ENCODE results near the gene C6orf163. TPM values are rescaled to one million over a fixed set of nuclear protein-coding genes. Genes with fewer than 3 reads are reported as not detected.

Gene C6orf163
- total RNA-seq, 1 donor = 2.0 TPM

DNA sequence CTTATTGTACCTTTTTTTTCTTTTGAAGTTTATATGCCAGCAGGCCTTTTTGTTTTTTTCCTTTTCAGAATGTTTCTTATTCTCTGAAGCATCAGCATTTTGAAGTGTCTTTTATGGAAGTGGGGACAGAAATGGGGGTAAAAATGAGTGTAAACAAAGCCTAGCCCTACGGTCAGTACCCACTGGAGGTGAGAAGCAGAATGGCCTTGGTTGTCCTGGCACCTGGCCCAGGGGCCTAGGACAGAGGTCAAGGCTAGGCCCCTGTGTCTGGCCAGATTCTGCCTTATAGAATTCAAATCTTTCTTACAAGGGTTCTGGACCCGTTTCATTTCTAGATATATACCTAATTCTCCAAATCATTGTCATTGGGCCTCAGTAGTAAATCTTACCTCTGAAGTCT is 3.5 kb upstream of the C6orf163 start:
- no peaks in the 10 kb centered on the region for H3K4me1 ChIP-seq (ENCODE audit: insufficient read depth, low read length)
- H3K27me3 ChIP-seq (ENCODE audit: insufficient read depth, low read length) = no peaks in the 10 kb centered on the region
- H3K4me3 ChIP-seq (ENCODE audit: low read length) = no peak overlapping the region
- no peaks in the 10 kb centered on the region for H3K9me3 ChIP-seq (ENCODE audit: low read depth, low read length)

DNA sequence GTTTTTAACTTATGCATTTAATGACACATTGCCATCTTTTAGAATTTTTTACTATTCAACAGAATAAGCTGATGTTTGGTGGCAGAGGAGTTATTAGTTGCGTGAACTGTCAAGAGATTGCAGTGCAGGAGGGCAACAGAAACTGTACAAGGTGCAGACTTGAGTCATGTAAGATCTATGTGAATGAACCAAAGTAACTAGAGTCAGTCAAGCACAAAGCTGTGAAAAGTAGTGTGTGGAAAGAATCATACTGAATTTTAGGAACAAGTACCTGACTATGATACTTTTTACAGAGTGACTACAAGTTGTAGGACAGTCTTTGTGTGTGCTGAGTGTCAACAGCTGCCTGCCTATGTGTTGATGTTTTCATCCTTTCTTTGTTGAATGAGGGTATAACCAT is 2.7 kb upstream of the C6orf163 start:
- H3K27me3 ChIP-seq (ENCODE audit: insufficient read depth, low read length) = no peaks in the 10 kb centered on the region
- H3K9me3 ChIP-seq (ENCODE audit: low read depth, low read length) = no peaks in the 10 kb centered on the region
- H3K4me3 ChIP-seq (ENCODE audit: low read length) = no peak overlapping the region
- H3K4me1 ChIP-seq (ENCODE audit: insufficient read depth, low read length) = no peaks in the 10 kb centered on the region

DNA sequence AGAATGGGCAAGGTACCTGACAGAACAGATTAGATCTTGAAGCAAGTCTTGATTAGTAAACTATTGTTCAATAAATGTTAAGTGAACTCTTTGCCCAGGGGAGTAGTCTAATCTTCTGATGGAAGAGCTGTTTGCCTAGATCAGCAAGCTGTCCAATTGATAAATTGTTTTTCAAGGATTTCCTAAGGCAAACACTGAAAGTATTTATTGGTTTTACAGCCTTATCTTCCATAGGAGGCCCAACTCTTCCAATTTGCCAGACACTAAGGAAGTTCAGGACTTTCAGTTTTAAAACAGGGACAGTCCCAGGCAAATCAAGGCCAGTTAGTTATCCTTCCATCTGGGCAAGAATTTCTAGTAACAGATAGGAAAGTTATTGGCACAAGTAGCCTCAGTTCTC is 1.8 kb upstream of the C6orf163 start:
- no peaks in the 10 kb centered on the region for H3K27me3 ChIP-seq (ENCODE audit: insufficient read depth, low read length)
- H3K4me1 ChIP-seq (ENCODE audit: insufficient read depth, low read length) = no peaks in the 10 kb centered on the region
- no peaks in the 10 kb centered on the region for H3K9me3 ChIP-seq (ENCODE audit: low read depth, low read length)
- H3K4me3 ChIP-seq (ENCODE audit: low read length) = no peak overlapping the region

DNA sequence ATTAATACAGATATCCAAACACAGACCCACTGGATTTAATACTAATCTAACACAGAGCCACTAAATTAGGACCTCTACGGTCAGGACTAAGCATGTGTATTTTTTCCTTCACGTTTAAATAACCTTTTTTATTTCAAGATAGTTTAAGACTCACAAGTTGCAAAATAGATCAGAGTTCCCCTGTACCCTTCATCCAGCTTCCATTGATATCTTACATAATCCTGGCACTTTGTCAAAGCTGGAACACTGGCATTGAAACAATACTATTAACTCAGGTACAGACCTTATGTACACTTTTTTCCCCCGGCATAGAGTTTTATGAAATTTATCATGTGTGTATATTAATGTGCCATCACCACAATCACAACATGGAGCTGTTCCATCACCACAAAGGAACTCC is 2.1 kb downstream of the C6orf163 start:
- H3K4me1 ChIP-seq (ENCODE audit: insufficient read depth, low read length) = no peaks in the 10 kb centered on the region

GRCh38 chr6:87349896-87350295 is 5.3 kb downstream of the C6orf163 start:
- H3K4me1 ChIP-seq (ENCODE audit: insufficient read depth, low read length) = no peaks in the 10 kb centered on the region
- H3K4me3 ChIP-seq (ENCODE audit: low read length) = no peak overlapping the region

More for the DNA sequence above, 2.1 kb downstream of the C6orf163 start:
- no peaks in the 10 kb centered on the region for H3K27me3 ChIP-seq (ENCODE audit: insufficient read depth, low read length)
- no peak overlapping the region for H3K4me3 ChIP-seq (ENCODE audit: low read length)
- H3K9me3 ChIP-seq (ENCODE audit: low read depth, low read length) = no peaks in the 10 kb centered on the region

DNA sequence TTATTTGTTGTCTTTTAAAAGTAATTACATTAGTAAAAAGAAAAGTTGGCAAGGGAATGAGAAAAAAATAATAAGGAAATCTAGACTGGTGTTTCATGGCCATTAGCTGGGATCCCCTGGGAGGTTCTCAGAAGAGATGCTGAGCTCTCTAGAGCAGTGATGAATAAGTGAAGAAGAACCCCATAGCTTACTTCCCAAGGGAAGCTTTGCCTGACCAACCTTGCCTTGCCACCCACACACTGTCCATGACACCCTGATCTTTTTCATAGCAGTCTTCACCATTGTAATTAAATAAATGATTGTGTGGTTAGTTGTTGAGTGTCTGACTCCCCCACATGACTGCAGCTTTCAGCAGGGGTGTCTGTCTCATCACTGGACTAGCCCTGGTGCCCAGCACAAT is 5.9 kb downstream of the C6orf163 start:
- no peaks in the 10 kb centered on the region for H3K9me3 ChIP-seq (ENCODE audit: low read depth, low read length)
- no peaks in the 10 kb centered on the region for H3K4me1 ChIP-seq (ENCODE audit: insufficient read depth, low read length)
- no peaks in the 10 kb centered on the region for H3K27me3 ChIP-seq (ENCODE audit: insufficient read depth, low read length)
- no peak overlapping the region for H3K4me3 ChIP-seq (ENCODE audit: low read length)

More at GRCh38 chr6:87349896-87350295, 5.3 kb downstream of the C6orf163 start:
- Histone ChIP-seq H3K27me3 (ENCODE audit: insufficient read depth, low read length) (no peaks in the 10 kb centered on the region), H3K9me3 (ENCODE audit: low read depth, low read length) (no peaks in the 10 kb centered on the region)

DNA sequence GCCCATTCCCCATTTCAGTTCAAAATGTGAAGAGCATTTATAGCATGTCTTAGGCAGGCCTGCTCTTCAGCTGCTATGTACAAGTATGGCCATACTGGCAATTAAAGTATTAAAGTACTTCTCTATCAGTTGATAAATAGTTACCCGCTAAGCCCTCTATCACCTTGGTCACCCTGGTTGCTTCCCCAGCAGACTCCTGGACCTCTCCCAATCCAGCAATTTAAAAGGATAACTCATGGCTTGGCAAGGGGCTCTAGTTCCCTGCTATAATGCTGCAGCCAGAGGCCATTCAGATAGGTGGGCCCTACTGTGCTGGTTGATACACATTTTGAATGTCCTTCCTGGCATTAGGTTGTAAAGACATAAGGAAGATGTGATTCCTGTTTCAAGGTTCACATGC is 7.0 kb downstream of the C6orf163 start:
- Histone ChIP-seq H3K4me1 (ENCODE audit: insufficient read depth, low read length) (no peaks in the 10 kb centered on the region), H3K4me3 (ENCODE audit: low read length) (no peak overlapping the region), H3K27me3 (ENCODE audit: insufficient read depth, low read length) (no peaks in the 10 kb centered on the region), H3K9me3 (ENCODE audit: low read depth, low read length) (no peaks in the 10 kb centered on the region)

DNA sequence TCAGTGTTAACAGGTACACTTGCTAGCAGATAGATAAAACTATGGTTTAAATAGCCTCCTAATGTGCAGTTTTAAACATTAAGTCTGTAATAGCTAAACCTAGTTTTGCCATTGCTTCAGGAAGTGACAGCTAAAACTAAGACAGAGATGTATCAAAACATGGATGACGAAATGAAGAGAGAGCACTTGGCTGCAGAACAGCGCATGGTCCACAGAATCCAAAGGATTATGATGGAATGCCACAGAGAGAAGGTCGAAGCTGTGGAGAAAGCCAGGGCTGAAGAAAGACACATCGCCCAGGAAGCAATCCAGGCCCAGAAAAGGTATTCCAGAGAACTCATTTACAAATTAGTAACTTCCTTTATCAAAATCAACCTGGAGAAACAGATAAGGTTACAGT is 11.6 kb downstream of the C6orf163 start:
- no peaks in the 10 kb centered on the region for H3K9me3 ChIP-seq (ENCODE audit: low read depth, low read length)
- H3K4me3 ChIP-seq (ENCODE audit: low read length) = no peak overlapping the region
- H3K4me1 ChIP-seq (ENCODE audit: insufficient read depth, low read length) = no peaks in the 10 kb centered on the region
- no peaks in the 10 kb centered on the region for H3K27me3 ChIP-seq (ENCODE audit: insufficient read depth, low read length)

- H3K9me3 ChIP-seq (ENCODE audit: low read depth, low read length) = no peaks in the 10 kb centered on the region
- H3K27me3 ChIP-seq (ENCODE audit: insufficient read depth, low read length) = no peaks in the 10 kb centered on the region
- no peak overlapping the region for H3K4me3 ChIP-seq (ENCODE audit: low read length)
- H3K4me1 ChIP-seq (ENCODE audit: insufficient read depth, low read length) = no peaks in the 10 kb centered on the region
Measured at GRCh38 chr6:87357479-87358196, 13.0 kb downstream of the C6orf163 start.

- H3K9me3 ChIP-seq (ENCODE audit: low read depth, low read length) = no peaks in the 10 kb centered on the region
Measured at GRCh38 chr6:87364602-87365252, 20.1 kb downstream of the C6orf163 start.

GRCh38 chr6:87366072-87366827 is 21.6 kb downstream of the C6orf163 start:
- H3K4me3 ChIP-seq (ENCODE audit: low read length) = no peak overlapping the region
- H3K9me3 ChIP-seq (ENCODE audit: low read depth, low read length) = no peaks in the 10 kb centered on the region
- H3K27me3 ChIP-seq (ENCODE audit: insufficient read depth, low read length) = no peaks in the 10 kb centered on the region
- no peaks in the 10 kb centered on the region for H3K4me1 ChIP-seq (ENCODE audit: insufficient read depth, low read length)

More at GRCh38 chr6:87364602-87365252, 20.1 kb downstream of the C6orf163 start:
- H3K4me3 ChIP-seq (ENCODE audit: low read length) = no peak overlapping the region
- no peaks in the 10 kb centered on the region for H3K27me3 ChIP-seq (ENCODE audit: insufficient read depth, low read length)
- no peaks in the 10 kb centered on the region for H3K4me1 ChIP-seq (ENCODE audit: insufficient read depth, low read length)

- no peak overlapping the region for H3K4me3 ChIP-seq (ENCODE audit: low read length)
- H3K4me1 ChIP-seq (ENCODE audit: insufficient read depth, low read length) = no peaks in the 10 kb centered on the region
- H3K27me3 ChIP-seq (ENCODE audit: insufficient read depth, low read length) = no peaks in the 10 kb centered on the region
- no peaks in the 10 kb centered on the region for H3K9me3 ChIP-seq (ENCODE audit: low read depth, low read length)
Measured at GRCh38 chr6:87366899-87367298, 22.3 kb downstream of the C6orf163 start.

GRCh38 chr6:87373377-87373776 is 28.8 kb downstream of the C6orf163 start:
- no peaks in the 10 kb centered on the region for H3K27me3 ChIP-seq (ENCODE audit: insufficient read depth, low read length)
- H3K4me1 ChIP-seq (ENCODE audit: insufficient read depth, low read length) = no peaks in the 10 kb centered on the region
- no peaks in the 10 kb centered on the region for H3K9me3 ChIP-seq (ENCODE audit: low read depth, low read length)
- H3K4me3 ChIP-seq (ENCODE audit: low read length) = no peak overlapping the region

GRCh38 chr6:87375315-87375714 is 30.7 kb downstream of the C6orf163 start:
- no peaks in the 10 kb centered on the region for H3K9me3 ChIP-seq (ENCODE audit: low read depth, low read length)
- no peak overlapping the region for H3K4me3 ChIP-seq (ENCODE audit: low read length)
- no peaks in the 10 kb centered on the region for H3K27me3 ChIP-seq (ENCODE audit: insufficient read depth, low read length)
- no peaks in the 10 kb centered on the region for H3K4me1 ChIP-seq (ENCODE audit: insufficient read depth, low read length)

DNA sequence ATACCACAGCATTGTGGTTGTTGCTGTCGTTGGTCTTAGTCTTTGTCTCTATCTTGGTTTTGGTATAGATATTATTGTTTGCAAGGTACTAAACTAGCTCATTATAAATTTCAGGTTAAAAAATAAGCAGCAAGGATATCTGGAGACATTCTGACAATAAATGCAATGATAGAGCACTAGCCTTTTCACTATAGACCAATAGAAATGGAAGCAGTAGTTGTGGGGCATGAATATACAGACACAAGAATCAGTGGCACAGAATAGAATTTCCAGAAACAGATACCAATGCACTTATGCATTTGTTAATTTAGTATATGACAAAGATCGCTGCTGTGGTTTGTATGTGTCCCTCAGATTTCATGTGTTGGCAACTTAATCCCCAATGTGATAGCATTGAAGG is 32.0 kb downstream of the C6orf163 start:
- Histone ChIP-seq H3K4me3 (ENCODE audit: low read length) (no peak overlapping the region), H3K9me3 (ENCODE audit: low read depth, low read length) (no peaks in the 10 kb centered on the region), H3K27me3 (ENCODE audit: insufficient read depth, low read length) (no peaks in the 10 kb centered on the region), H3K4me1 (ENCODE audit: insufficient read depth, low read length) (no peaks in the 10 kb centered on the region)

Measured in mononuclear cell (primary cell).